Hematopoietic multipotent progenitor cell treated with erythropoietin and hydrocortisone succinate and interleukin-3 and kit ligand, for 4 days (in vitro differentiated cells): Measurements from ENCODE around the gene LCN1.

Experiments used
- DNase-seq: peaks from one replicate; pipeline ENCODE4 v3.0.0-alpha.2; 2015

The LCN1 gene

GRCh38 chr9:135489188-135489906, 31.9 kb upstream of the LCN1 start:
- DNase-seq = no peak

DNA sequence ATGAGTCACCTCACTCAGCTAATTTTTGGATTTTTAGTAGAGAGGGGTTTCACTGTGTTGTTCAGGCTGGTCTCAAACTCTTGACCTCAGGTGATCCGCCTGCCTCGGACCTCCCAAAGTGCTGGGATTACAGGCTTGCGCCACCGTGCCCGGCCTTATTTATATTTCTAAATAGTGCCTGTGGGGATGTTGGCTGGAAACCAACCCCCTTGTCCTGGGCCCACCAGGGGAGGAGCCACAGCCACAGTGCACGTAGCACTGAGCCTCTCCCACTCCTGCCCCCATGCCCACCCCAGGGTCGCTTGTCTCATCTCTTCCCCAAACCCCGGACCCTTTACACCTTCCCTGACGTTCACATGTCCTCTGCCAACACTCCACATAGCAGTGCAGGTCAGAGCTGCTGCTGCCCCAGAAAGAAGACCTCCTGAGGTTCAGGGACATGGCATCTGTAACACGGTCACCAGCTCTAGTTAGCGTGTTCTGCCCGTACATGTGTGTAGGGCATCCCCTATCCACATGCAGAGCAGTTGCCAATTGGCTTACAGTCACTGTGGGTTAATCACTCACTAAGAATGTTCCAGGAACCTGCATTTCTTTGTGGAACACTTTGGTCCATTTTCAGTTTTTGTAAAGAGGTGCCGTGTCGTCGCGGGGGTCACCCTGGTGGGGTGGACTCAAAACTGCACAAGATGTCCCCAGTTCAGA, 30.9 kb upstream of the LCN1 start:
- DNase-seq = no peak

GRCh38 chr9:135490980-135491464, 30.2 kb upstream of the LCN1 start:
- no peak for DNase-seq

- DNase-seq = no peak
These were observed 29.5 kb upstream of the LCN1 start for GRCh38 chr9:135491764-135492163.

GRCh38 chr9:135492886-135493669, 28.2 kb upstream of the LCN1 start:
- DNase-seq = no peak

- no peak for DNase-seq
These were observed 26.3 kb upstream of the LCN1 start for GRCh38 chr9:135494791-135495559.

DNA sequence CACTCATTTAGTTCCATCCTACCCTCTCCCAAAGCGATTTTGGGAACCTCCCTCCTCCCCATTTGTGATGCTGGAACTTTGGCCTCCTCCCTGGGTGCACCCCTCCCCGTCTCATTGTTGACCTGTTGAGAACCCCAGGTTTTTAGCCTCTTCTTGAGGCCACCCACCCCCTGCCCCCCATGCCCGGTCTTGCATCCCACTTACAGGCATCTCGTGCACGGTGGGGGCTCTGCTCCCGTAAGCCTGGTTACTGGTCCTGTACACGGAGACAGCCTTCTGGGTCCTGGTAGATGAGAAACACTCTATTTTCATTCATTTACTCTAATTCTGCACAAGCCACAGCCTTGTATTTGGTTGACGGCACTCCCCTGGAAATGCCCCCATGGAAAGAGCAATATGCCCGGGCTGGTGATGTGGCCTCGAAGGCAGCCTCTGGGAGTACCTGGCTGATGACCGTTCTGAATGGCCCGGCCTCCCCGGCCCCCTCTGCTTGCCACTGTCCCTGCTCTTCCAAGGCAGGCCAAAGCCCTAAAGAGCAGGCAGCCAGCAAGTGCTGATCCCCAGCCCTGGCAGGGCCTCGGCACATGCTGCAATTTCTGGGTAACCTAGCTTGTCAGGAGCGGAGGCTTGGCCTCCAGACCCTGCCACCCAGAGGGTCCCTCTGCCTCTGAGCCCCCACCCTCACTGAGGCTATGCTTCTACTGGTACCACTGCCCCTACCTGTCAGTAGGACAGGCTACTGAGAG, 22.7 kb upstream of the LCN1 start:
- no peak for DNase-seq

DNA sequence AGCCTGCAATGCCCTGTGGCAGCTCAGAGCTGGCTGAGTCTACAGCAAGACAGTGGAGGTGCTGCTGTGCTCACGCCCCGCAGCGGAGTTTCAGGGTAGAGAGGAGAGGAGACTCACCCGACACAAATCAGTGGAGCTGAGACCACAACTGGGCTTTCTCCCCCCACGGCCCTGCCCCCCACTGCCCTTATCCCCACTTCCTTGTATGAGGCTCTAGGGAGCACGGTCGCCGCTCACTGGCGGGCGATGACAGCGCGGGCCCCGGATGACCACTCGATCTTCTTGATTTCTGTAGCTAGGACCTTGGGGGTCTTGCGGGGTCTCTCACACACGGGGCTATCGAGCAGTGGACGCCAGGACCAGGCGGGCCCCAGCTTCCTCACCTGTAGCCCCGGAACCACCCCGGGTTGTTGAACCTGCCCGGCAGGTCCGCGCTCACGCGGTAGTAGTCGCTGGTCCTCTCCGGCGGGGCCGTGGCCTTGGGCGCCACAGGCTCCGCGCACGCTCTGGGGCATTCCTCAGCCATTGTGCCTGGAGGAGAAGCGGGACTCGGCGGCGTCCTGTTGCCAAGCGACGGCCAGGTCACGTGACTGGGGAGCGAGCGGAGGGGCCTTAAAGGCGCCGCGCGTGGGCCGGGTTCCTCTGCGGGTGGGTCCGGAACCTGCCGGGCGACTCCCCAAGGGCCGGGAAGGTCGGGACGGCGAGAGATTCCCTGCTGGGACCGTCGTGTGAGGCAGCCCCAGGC, 21.7 kb upstream of the LCN1 start:
- DNase-seq = peak; percentile 93

DNA sequence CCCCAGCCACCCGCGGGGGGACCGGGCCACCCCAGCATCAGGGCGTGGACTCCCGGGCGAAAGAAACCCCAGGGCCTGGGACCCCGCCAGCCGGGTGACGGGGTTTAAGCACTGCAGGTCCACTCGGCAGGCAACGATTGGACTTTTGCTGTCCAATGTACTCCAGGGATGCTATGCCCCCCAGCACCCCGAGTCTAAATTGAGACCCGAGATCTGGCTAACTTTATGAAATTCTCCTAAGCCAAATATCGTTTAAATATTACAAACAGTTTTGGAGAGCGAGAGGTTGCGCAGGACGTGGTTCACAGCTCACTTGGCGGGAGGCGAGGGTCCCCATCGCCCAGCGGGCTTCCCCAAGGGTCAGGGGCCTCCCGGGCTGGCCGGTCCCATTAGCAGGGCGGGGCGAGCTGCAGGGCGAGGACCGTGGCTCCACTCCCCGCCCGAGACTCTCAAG, 21.1 kb upstream of the LCN1 start:
- DNase-seq = no peak

DNA sequence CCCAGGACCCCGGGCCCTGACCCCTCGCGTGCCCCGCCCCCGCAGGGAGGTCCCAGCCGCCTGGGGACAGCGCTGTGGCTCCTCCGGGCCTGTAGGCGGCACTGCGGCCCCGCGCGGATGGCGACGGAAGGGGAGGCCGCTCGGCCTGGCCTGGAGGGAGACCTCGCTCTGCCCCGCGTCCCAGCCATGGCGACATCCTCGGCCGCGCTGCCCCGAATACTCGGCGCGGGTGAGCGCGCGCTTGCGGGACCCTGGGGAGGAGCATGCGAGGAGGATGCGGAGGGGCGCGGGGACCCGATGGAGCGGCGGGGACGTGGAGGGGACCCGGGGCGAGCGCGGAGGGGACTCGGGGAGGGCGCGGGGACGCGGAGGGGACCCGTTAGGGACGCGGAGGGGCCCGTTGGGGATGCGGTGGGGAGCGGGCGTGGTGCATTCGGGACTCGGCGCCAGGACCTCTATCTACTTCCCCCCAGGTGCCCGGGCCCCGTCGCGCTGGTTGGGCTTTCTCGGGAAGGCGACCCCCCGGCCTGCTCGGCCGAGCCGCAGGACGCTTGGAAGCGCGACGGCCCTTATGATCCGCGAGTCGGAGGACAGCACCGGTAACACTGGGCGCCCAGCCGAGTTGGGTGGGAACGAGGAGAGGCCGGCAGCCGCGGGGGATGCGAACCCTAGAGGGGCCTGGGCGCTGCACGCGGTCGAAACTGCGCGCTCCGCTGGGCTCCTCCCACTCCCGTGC, 20.5 kb upstream of the LCN1 start, which contains the start of gene MRPS2:
TSS of gene MRPS2 (plus strand) at position 158 of the 736 bp plus-strand sequence. CDS start at position 187, 29 bp downstream.
- DNase-seq = peak; percentile 95

- peak; percentile 86 for DNase-seq
These were observed 19.7 kb upstream of the LCN1 start for GRCh38 chr9:135501261-135502167.

DNA sequence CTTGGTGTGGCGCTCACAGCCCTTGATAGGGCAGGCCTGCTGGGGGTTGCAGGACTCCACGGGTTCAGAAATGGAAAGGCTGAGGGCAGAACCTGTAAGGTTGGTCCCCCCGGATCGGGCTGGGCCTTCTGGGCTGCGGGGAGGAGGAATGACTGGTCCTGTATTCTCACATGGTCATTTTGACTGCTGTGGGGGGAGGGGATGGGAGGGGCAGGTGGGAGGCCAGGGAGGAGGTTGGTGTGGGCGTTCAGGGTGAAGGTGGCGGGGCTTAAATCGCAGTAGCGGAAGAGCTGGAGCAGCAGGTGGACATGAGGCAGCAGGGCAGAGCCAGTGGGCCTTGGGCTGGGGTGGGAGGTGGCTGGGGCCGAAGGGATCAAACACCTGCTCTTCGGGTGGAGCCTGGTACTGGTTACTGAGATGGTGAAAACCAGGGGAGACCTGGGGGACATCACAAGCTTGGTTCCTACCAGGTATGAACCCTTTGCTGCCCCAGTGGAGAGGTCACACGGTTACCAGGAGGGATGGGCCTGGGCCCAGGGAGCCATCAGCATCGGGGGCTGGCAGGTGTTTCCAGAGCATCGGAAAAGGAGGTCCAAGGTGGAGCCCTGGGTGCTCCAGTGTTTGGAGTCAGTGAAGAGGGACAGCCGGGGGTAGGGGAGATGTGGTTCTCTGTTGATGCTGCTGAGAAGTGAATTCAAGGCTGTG, 18.9 kb upstream of the LCN1 start:
- DNase-seq = no peak

- DNase-seq = no peak
These were observed 18.3 kb upstream of the LCN1 start for GRCh38 chr9:135502873-135503321.

DNA sequence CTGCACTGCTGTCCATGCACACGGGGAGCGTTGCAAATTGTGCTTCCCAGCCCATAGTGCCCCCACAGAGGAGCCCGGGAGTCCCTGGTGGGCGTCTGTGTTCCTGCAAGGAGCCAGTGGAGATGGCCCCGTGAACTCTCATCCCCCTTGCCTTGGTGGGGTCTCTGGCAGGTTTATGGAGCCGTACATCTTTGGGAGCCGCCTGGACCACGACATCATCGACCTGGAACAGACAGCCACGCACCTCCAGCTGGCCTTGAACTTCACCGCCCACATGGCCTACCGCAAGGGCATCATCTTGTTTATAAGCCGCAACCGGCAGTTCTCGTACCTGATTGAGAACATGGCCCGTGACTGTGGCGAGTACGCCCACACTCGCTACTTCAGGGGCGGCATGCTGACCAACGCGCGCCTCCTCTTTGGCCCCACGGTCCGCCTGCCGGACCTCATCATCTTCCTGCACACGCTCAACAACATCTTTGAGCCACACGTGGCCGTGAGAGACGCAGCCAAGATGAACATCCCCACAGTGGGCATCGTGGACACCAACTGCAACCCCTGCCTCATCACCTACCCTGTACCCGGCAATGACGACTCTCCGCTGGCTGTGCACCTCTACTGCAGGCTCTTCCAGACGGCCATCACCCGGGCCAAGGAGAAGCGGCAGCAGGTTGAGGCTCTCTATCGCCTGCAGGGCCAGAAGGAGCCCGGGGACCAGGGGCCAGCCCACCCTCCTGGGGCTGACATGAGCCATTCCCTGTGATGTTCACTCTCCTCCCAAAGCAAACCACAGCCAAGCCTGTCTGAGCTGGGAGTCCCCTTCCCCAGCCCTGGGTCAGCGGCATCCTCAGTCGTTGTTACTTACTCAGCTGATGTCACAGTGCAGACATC, 17.6 kb upstream of the LCN1 start:
- no peak for DNase-seq

DNA sequence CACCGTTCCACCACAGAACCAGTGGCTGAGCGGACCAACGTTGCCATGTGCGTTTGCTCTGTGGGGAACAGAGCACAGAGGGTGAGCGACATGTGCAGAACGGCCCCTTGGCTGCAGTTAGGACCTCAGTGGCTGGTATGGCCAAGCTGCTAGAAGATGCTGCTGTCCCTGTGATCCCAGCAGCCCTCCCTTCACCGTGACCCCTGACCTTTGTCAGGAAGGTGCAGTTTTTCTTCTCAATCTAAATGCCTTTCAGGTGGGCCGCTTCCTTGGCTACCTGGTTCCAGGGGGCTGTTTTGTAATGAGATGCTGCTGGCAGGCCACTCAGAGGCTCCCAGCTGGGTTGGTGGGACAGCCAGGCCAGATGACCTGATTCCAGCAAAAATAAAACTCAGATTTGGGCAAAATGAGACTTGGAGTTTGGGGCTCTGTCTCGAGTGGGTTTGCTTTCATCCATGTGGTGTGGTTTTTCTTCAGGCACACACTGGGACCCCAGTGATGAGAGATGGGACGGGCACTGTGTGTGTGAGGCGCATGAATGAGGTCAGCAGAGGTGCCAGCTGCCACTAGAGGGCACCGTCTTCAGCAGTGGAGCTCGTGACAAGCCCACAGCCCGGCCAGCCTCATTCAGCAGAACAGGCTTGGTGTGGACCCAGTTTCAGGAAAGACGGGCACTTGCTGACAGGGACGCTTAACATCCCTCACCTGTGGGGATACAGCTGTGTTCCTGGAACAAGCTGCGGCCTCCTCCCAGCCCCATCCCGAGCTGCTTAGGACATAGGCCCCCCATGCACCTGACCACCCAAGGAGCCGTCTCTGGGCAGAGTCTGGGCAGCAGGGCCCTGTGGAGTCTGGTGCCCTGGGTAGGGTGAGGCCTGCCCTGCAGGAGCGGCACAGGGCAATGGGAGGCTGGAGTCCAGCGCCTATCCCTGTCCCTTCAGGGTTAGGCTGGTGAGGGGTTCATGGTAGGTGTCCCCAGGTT, 16.7 kb upstream of the LCN1 start:
- DNase-seq = peak; percentile 84
